Mesothelial cell of epicardium (in vitro differentiated cells): ENCODE data around the gene THSD4. TPM values are rescaled to one million over a fixed set of nuclear protein-coding genes. Genes with fewer than 3 reads are reported as not detected.
"Not testable (repeated sequence)": the region's sequence is repeated elsewhere in the genome, so short reads cannot be mapped to it uniquely, and the experiment has no call there.

Experiments
- DNase-seq, 2 experiments: peaks; one replicate each; pipeline ENCODE4 v3.0.0; 2021; ENCODE audit warnings: low spot score in 2 of 2; ENCODE audit not compliant: unreplicated experiment in 2 of 2
- H3K27ac Mint-ChIP-seq: 2 replicates; pipeline ENCODE4 v1.8.0; 2021; ENCODE audit warnings: mixed read lengths
- H3K27me3 Mint-ChIP-seq: 2 replicates; pipeline ENCODE4 v1.8.0; 2021; ENCODE audit warnings: low read depth, mixed read lengths
- H3K36me3 Mint-ChIP-seq: 2 replicates; pipeline ENCODE4 v1.8.0; 2021; ENCODE audit warnings: mixed read lengths
- H3K4me1 Mint-ChIP-seq: 2 replicates; pipeline ENCODE4 v1.8.0; 2021; ENCODE audit warnings: mixed read lengths
- H3K4me3 Mint-ChIP-seq: 2 replicates; pipeline ENCODE4 v1.8.0; 2021; ENCODE audit warnings: mild to moderate bottlenecking, moderate library complexity, mixed read lengths
- H3K9me3 Mint-ChIP-seq: 2 replicates; pipeline ENCODE4 v1.8.0; 2021; ENCODE audit warnings: mixed read lengths
- total RNA-seq: library from RNA; stranded (reverse); gene quantifications from 3 replicates; pipeline ENCODE4 v1.2.1, GENCODE V29; 2021
- TF ChIP-seq, protein P1 (sequence below): fragments of 200-600 bp; sonication (generic); IDR thresholded peaks from one replicate; pipeline ENCODE4 v1.5.0; 2021; ENCODE audit warnings: antibody characterized with exemption; ENCODE audit not compliant: unreplicated experiment

THSD4 gene
- total RNA-seq, 1 donor from 2014 or later: 93.9 TPM

GRCh38 chr15:71666763-71667620, 551.7 kb downstream of the THSD4 start:
- Mint-ChIP-seq H3K4me1 (peaks cover 33% of the 10 kb centered on the region), H3K27ac (peak overlapping the region; percentile 66), H3K4me3 (no peak overlapping the region), H3K36me3 (peaks cover 24% of the 10 kb centered on the region), H3K9me3 (peaks cover 20% of the 10 kb centered on the region), H3K27me3 (no peaks in the 10 kb centered on the region)
- TF ChIP-seq, protein P1, sequence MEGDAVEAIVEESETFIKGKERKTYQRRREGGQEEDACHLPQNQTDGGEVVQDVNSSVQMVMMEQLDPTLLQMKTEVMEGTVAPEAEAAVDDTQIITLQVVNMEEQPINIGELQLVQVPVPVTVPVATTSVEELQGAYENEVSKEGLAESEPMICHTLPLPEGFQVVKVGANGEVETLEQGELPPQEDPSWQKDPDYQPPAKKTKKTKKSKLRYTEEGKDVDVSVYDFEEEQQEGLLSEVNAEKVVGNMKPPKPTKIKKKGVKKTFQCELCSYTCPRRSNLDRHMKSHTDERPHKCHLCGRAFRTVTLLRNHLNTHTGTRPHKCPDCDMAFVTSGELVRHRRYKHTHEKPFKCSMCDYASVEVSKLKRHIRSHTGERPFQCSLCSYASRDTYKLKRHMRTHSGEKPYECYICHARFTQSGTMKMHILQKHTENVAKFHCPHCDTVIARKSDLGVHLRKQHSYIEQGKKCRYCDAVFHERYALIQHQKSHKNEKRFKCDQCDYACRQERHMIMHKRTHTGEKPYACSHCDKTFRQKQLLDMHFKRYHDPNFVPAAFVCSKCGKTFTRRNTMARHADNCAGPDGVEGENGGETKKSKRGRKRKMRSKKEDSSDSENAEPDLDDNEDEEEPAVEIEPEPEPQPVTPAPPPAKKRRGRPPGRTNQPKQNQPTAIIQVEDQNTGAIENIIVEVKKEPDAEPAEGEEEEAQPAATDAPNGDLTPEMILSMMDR: no peak
- no peak for DNase-seq

- peaks cover 17% of the 10 kb centered on the region for H3K9me3 Mint-ChIP-seq
- TF ChIP-seq, protein P1: no peak
- no peak for DNase-seq
- H3K27ac Mint-ChIP-seq: peak overlapping the region; percentile 27
- no peak overlapping the region for H3K4me3 Mint-ChIP-seq
- H3K36me3 Mint-ChIP-seq: peaks cover 25% of the 10 kb centered on the region
- peaks cover 27% of the 10 kb centered on the region for H3K4me1 Mint-ChIP-seq
- H3K27me3 Mint-ChIP-seq: no peaks in the 10 kb centered on the region
These were observed 554.4 kb downstream of the THSD4 start for GRCh38 chr15:71669688-71670087.

DNA sequence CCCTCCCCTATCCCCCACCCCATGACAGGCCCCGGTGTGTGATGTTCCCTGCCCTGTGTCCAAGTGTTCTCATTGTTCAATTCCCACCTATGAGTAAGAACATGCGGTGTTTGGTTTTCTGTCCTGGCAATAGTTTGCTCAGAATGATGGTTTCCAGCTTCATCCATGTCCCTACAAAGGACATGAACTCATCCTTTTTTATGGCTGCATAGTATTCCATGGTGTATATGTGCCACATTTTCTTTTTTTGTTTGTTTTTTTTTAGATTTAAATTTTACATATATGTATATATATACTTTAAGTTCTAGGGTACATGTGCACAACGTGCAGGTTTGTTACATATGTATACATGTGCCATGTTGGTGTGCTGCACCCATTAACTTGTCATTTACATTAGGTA, 555.0 kb downstream of the THSD4 start:
- peaks cover 31% of the 10 kb centered on the region for H3K4me1 Mint-ChIP-seq
- peaks cover 12% of the 10 kb centered on the region for H3K9me3 Mint-ChIP-seq
- not testable (repeated sequence) for H3K4me3 Mint-ChIP-seq, H3K27ac Mint-ChIP-seq, H3K27me3 Mint-ChIP-seq, DNase-seq
- H3K36me3 Mint-ChIP-seq: peaks cover 19% of the 10 kb centered on the region

- Mint-ChIP-seq H3K9me3 (no peaks in the 10 kb centered on the region), H3K4me3 (no peak overlapping the region), H3K4me1 (peaks cover 45% of the 10 kb centered on the region), H3K27me3 (no peaks in the 10 kb centered on the region), H3K36me3 (peaks cover 11% of the 10 kb centered on the region), H3K27ac (no peak overlapping the region)
- TF ChIP-seq, protein P1: no peak
- no peak for DNase-seq
These were observed 559.1 kb downstream of the THSD4 start for GRCh38 chr15:71674354-71674753.

- Mint-ChIP-seq H3K4me3 (no peak overlapping the region), H3K27ac (peak overlapping the region; percentile 86), H3K27me3 (no peaks in the 10 kb centered on the region), H3K36me3 (peaks cover 2% of the 10 kb centered on the region), H3K9me3 (no peaks in the 10 kb centered on the region), H3K4me1 (peaks cover 64% of the 10 kb centered on the region)
- DNase-seq: no peak
- TF ChIP-seq, protein P1: no peak
These were observed 562.1 kb downstream of the THSD4 start for GRCh38 chr15:71677352-71677751.

DNA sequence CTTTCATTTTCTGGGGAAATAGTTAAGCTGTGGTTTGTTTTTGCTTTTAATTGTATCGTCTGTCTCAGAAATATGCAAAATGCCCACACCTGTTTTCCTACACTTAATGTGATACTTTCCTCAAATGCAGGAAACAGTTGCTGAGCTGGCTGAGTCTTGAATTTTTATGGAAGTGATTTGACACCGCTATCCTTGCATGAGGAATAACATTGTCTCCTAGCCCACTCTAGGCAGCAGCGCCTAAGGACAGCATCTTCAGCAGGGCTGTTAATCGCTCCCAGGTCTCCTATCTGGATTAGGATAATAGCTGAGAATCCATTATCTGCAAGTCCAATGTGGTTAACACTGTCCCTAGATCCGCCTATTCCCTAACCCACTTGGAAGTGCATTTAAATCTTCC, 562.5 kb downstream of the THSD4 start:
- peaks cover 2% of the 10 kb centered on the region for H3K36me3 Mint-ChIP-seq
- TF ChIP-seq, protein P1: no peak
- H3K4me1 Mint-ChIP-seq: peaks cover 68% of the 10 kb centered on the region
- no peak overlapping the region for H3K4me3 Mint-ChIP-seq
- H3K27ac Mint-ChIP-seq: peak overlapping the region; percentile 86
- no peaks in the 10 kb centered on the region for H3K27me3 Mint-ChIP-seq
- no peaks in the 10 kb centered on the region for H3K9me3 Mint-ChIP-seq
- no peak for DNase-seq
